ENCODE results near the gene OR56A5.

OR56A5 gene

DNA sequence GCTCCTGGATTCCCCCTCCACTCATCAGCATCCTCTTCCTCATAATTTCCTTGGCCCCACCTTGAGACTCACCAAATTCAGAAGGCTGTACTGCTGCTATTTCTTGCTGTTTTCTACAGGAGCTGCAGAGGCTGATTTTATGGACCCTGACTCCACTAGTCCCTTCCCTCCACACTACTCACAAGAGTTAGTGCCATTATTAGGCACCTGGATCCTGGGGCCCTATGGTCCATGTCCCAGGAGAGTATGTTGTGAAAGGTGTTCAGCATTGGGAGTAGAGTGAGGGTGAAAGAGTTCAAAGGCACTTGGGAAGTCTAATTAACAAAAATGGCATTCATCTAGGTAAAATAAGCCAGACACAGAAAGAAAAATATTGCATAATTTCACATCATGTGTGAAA is 38.6 kb upstream of the OR56A5 start, which contains the start of gene OR56A4:
TSS of gene OR56A4 (minus strand) at position 101 of the 400 bp plus-strand sequence. CDS start 3,954 bp downstream, outside the sequence.
- TF ChIP-seq, protein P1, sequence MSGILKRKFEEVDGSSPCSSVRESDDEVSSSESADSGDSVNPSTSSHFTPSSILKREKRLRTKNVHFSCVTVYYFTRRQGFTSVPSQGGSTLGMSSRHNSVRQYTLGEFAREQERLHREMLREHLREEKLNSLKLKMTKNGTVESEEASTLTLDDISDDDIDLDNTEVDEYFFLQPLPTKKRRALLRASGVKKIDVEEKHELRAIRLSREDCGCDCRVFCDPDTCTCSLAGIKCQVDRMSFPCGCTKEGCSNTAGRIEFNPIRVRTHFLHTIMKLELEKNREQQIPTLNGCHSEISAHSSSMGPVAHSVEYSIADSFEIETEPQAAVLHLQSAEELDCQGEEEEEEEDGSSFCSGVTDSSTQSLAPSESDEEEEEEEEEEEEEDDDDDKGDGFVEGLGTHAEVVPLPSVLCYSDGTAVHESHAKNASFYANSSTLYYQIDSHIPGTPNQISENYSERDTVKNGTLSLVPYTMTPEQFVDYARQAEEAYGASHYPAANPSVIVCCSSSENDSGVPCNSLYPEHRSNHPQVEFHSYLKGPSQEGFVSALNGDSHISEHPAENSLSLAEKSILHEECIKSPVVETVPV (CRISPR knock-in tag; IDR thresholded peaks at IDR 0.05) = no peak
- no peak for TF ChIP-seq ZC3H10 (CRISPR knock-in tag; IDR thresholded peaks at IDR 0.05)
- TF ChIP-seq ARNTL (CRISPR knock-in tag; IDR thresholded peaks at IDR 0.05; ENCODE audit: borderline replicate concordance, low read depth) = no peak
- no peak for TF ChIP-seq ZNF565 (CRISPR knock-in tag; conservative IDR thresholded peaks at IDR 0.05; ENCODE audit: low read depth)
- TF ChIP-seq GLIS3 (CRISPR knock-in tag; IDR thresholded peaks at IDR 0.05) = no peak
- TF ChIP-seq CSDC2 (CRISPR knock-in tag; IDR thresholded peaks at IDR 0.05) = no peak
- TF ChIP-seq, protein P2, sequence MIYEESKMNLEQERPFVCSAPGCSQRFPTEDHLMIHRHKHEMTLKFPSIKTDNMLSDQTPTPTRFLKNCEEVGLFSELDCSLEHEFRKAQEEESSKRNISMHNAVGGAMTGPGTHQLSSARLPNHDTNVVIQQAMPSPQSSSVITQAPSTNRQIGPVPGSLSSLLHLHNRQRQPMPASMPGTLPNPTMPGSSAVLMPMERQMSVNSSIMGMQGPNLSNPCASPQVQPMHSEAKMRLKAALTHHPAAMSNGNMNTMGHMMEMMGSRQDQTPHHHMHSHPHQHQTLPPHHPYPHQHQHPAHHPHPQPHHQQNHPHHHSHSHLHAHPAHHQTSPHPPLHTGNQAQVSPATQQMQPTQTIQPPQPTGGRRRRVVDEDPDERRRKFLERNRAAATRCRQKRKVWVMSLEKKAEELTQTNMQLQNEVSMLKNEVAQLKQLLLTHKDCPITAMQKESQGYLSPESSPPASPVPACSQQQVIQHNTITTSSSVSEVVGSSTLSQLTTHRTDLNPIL (CRISPR knock-in tag; IDR thresholded peaks at IDR 0.05; ENCODE audit: low read depth) = no peak
- no peak for ATAC-seq

DNA sequence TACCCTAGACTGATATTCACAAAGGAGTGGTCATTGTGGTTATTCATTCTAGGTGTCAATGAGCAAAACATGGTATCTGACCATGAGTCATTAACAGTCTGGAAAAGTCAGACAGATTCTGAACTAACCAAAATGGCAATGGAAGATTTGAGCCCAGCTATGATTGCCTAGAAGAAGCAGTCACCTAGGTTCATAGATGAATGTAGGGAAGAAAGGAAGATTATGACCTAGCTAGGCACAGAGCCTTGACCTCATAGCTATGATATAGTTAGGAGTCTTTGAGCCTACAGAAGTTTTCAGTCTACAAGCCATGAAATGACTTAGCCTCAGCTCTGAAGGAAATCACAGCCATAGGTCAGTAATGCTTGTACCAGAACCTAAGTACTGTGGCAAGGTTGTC is 38.1 kb upstream of the OR56A5 start:
- TF ChIP-seq, protein P2 (CRISPR knock-in tag; IDR thresholded peaks at IDR 0.05; ENCODE audit: low read depth) = no peak
- TF ChIP-seq BACH2 (CRISPR knock-in tag; IDR thresholded peaks at IDR 0.05; ENCODE audit: borderline replicate concordance) (no peak), TCF4 (CRISPR knock-in tag; IDR thresholded peaks at IDR 0.05; ENCODE audit: borderline replicate concordance) (no peak)
- no peak for ATAC-seq

DNA sequence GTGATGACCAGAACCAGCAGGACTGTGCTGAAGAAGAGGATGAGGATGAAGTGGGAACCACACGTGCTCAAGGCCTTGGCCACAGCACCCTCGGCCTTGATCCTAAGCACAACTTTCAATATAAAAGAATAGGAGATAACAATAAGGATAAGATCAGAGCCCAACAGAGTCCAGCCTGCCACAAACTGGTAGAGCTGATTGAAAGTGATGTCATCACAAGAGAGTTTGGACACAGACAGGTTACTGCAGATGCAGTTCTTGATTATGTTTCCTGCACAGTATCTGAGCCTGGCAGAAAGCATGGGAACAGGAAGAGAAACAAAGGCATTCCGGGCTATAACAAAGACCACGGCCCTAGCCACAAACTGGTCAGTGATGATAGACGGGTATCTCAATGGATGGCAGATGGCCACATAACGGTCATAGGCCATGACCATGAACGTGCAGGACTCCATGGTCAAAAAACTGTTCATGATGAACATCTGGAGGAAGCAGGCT is 34.0 kb upstream of the OR56A5 start:
- no peak for TF ChIP-seq BACH2 (CRISPR knock-in tag; IDR thresholded peaks at IDR 0.05; ENCODE audit: borderline replicate concordance)
- TF ChIP-seq PPARA (CRISPR knock-in tag; IDR thresholded peaks at IDR 0.05; ENCODE audit: borderline replicate concordance) = no peak
- TF ChIP-seq, protein P2 (CRISPR knock-in tag; IDR thresholded peaks at IDR 0.05; ENCODE audit: low read depth) = no peak
- TF ChIP-seq ZC3H10 (CRISPR knock-in tag; IDR thresholded peaks at IDR 0.05) = no peak
- no peak for TF ChIP-seq OSR1 (CRISPR knock-in tag; IDR thresholded peaks at IDR 0.05)
- TF ChIP-seq, protein P1 (CRISPR knock-in tag; IDR thresholded peaks at IDR 0.05) = no peak
- no peak for TF ChIP-seq ZNF70 (CRISPR knock-in tag; IDR thresholded peaks at IDR 0.05)
- no peak for TF ChIP-seq ARNTL (CRISPR knock-in tag; IDR thresholded peaks at IDR 0.05; ENCODE audit: borderline replicate concordance, low read depth)
- no peak for TF ChIP-seq TCF4 (CRISPR knock-in tag; IDR thresholded peaks at IDR 0.05; ENCODE audit: borderline replicate concordance)
- TF ChIP-seq ISL1 (CRISPR knock-in tag; IDR thresholded peaks at IDR 0.05) = no peak
- TF ChIP-seq, protein P3, sequence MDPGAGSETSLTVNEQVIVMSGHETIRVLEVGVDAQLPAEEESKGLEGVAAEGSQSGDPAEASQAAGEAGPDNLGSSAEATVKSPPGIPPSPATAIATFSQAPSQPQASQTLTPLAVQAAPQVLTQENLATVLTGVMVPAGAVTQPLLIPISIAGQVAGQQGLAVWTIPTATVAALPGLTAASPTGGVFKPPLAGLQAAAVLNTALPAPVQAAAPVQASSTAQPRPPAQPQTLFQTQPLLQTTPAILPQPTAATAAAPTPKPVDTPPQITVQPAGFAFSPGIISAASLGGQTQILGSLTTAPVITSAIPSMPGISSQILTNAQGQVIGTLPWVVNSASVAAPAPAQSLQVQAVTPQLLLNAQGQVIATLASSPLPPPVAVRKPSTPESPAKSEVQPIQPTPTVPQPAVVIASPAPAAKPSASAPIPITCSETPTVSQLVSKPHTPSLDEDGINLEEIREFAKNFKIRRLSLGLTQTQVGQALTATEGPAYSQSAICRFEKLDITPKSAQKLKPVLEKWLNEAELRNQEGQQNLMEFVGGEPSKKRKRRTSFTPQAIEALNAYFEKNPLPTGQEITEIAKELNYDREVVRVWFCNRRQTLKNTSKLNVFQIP (CRISPR knock-in tag; IDR thresholded peaks at IDR 0.05; ENCODE audit: borderline replicate concordance, low read depth) = no peak
- TF ChIP-seq CSDC2 (CRISPR knock-in tag; IDR thresholded peaks at IDR 0.05) = no peak
- TF ChIP-seq ZFP3 (CRISPR knock-in tag; IDR thresholded peaks at IDR 0.05) = no peak
- TF ChIP-seq ZNF565 (CRISPR knock-in tag; conservative IDR thresholded peaks at IDR 0.05; ENCODE audit: low read depth) = no peak
- no peak for TF ChIP-seq SNAI2 (CRISPR knock-in tag; IDR thresholded peaks at IDR 0.05)
- TF ChIP-seq, protein P4, sequence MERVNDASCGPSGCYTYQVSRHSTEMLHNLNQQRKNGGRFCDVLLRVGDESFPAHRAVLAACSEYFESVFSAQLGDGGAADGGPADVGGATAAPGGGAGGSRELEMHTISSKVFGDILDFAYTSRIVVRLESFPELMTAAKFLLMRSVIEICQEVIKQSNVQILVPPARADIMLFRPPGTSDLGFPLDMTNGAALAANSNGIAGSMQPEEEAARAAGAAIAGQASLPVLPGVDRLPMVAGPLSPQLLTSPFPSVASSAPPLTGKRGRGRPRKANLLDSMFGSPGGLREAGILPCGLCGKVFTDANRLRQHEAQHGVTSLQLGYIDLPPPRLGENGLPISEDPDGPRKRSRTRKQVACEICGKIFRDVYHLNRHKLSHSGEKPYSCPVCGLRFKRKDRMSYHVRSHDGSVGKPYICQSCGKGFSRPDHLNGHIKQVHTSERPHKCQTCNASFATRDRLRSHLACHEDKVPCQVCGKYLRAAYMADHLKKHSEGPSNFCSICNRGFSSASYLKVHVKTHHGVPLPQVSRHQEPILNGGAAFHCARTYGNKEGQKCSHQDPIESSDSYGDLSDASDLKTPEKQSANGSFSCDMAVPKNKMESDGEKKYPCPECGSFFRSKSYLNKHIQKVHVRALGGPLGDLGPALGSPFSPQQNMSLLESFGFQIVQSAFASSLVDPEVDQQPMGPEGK (CRISPR knock-in tag; IDR thresholded peaks at IDR 0.05; ENCODE audit: borderline replicate concordance) = no peak
- TF ChIP-seq RARB (CRISPR knock-in tag; IDR thresholded peaks at IDR 0.05) = no peak
- ATAC-seq = no peak

Measured in SK-N-SH treated with all-trans-retinoic acid at 6 μM for 48 hours (cell line).